Thoracic aorta (tissue), 2 donors: ENCODE results near the gene ITGA2. TPM values are rescaled to one million over a fixed set of nuclear protein-coding genes. Genes with fewer than 3 reads are reported as not detected.

Experiments
- ATAC-seq: fragments of 150-250 bp; one replicate; pipeline ENCODE4 v1.8.0; 2017; ENCODE audit warnings: low read depth; ENCODE audit not compliant: insufficient number of reproducible peaks, low FRiP score
- DNase-seq: peaks from one replicate; pipeline ENCODE4 v3.0.0-alpha.2; 2020; ENCODE audit warnings: low spot score
- H3K27ac ChIP-seq, 2 donors: fragments of 200-600 bp; sonication (generic); 1 replicate in 1 of 2; 2 replicates in 1 of 2; pipeline ENCODE4 v1.5.1; 2016; ENCODE audit warnings: mild to moderate bottlenecking in 2 of 2, moderate library complexity in 2 of 2
- H3K27me3 ChIP-seq: fragments of 200-600 bp; sonication (generic); replicated peaks from 2 replicates; pipeline ENCODE4 v1.6.0; 2016; ENCODE audit warnings: mild to moderate bottlenecking; ENCODE audit not compliant: insufficient read depth
- H3K36me3 ChIP-seq: fragments of 200-600 bp; sonication (generic); one replicate; pipeline ENCODE4 v1.5.1; 2016
- H3K4me1 ChIP-seq, 2 donors: fragments of 200-600 bp; sonication (generic); 1 replicate in 1 of 2; 2 replicates in 1 of 2; pipeline versions ENCODE4 v1.5.1 to v1.6.0; 2016; ENCODE audit warnings: low read depth in 2 of 2, mild to moderate bottlenecking in 1 of 2; ENCODE audit not compliant: control insufficient read depth in 1 of 2
- H3K4me3 ChIP-seq: fragments of 200-600 bp; sonication (generic); 2 replicates; pipeline ENCODE4 v1.5.1; 2016; ENCODE audit warnings: mild to moderate bottlenecking
- H3K9me3 ChIP-seq: fragments of 200-600 bp; sonication (generic); 2 replicates; pipeline ENCODE4 v1.5.1; 2016
- CTCF ChIP-seq: fragments of 200-600 bp; sonication (generic); IDR thresholded peaks from one replicate; pipeline ENCODE4 v1.5.1; 2019; ENCODE audit warnings: antibody characterized with exemption
- total RNA-seq, 2 donors: library from RNA; depleted of rRNA; stranded (reverse); fragments of >200 nt; gene quantifications; one replicate each; pipeline versions ENCODE4 v1.1.0 to v1.2.3, GENCODE V29; 2016

The ITGA2 gene
- total RNA-seq, 2 donors from 2014 or later = 4.9 to 7.2 TPM

- ATAC-seq (no peak), DNase-seq (no peak)
- no peaks in the 10 kb centered on the region for H3K36me3 ChIP-seq
- H3K9me3 ChIP-seq = no peaks in the 10 kb centered on the region
- H3K4me3 ChIP-seq = no peak overlapping the region
- H3K27me3 ChIP-seq = no peaks in the 10 kb centered on the region
- H3K27ac ChIP-seq = no peak overlapping the region
- H3K4me1 ChIP-seq = no peaks in the 10 kb centered on the region
- no peak for TF ChIP-seq CTCF
Observed at GRCh38 chr5:53017383-53017782, 28.2 kb downstream of the ITGA2 start.

GRCh38 chr5:53017794-53018391 lies 28.7 kb downstream of the ITGA2 start:
- ATAC-seq (no peak), DNase-seq (no peak)
- Histone ChIP-seq H3K4me1 (no peaks in the 10 kb centered on the region), H3K27ac (no peak overlapping the region), H3K36me3 (no peaks in the 10 kb centered on the region), H3K9me3 (no peaks in the 10 kb centered on the region), H3K4me3 (no peak overlapping the region), H3K27me3 (no peaks in the 10 kb centered on the region)
- no peak for TF ChIP-seq CTCF

GRCh38 chr5:53019320-53019719 lies 30.2 kb downstream of the ITGA2 start:
- Histone ChIP-seq H3K27me3 (no peaks in the 10 kb centered on the region), H3K4me3 (no peak overlapping the region), H3K9me3 (no peaks in the 10 kb centered on the region), H3K36me3 (no peaks in the 10 kb centered on the region), H3K4me1 (no peaks in the 10 kb centered on the region), H3K27ac (no peak overlapping the region)
- no peak for TF ChIP-seq CTCF
- DNase-seq (no peak), ATAC-seq (no peak)

- no peak for ATAC-seq
- H3K4me1 ChIP-seq = peaks cover 0 to 6% of the 10 kb centered on the region in 2 donors
- no peak for TF ChIP-seq CTCF
- DNase-seq = no peak
- no peaks in the 10 kb centered on the region for H3K36me3 ChIP-seq
- H3K27me3 ChIP-seq = no peaks in the 10 kb centered on the region
- no peaks in the 10 kb centered on the region for H3K9me3 ChIP-seq
- H3K4me3 ChIP-seq = no peak overlapping the region
- no peak overlapping the region for H3K27ac ChIP-seq
Observed at GRCh38 chr5:53022930-53023511, 33.9 kb downstream of the ITGA2 start.

- Histone ChIP-seq H3K4me1 (peaks cover 0 to 8% of the 10 kb centered on the region in 2 donors), H3K36me3 (no peaks in the 10 kb centered on the region), H3K27ac (no peak overlapping the region), H3K27me3 (no peaks in the 10 kb centered on the region), H3K4me3 (no peak overlapping the region), H3K9me3 (no peaks in the 10 kb centered on the region)
- DNase-seq (no peak), ATAC-seq (no peak)
- TF ChIP-seq CTCF = no peak
Observed at GRCh38 chr5:53023969-53024368, 34.8 kb downstream of the ITGA2 start.
